ENCODE results near the gene ACAA1.

Gene ACAA1

DNA sequence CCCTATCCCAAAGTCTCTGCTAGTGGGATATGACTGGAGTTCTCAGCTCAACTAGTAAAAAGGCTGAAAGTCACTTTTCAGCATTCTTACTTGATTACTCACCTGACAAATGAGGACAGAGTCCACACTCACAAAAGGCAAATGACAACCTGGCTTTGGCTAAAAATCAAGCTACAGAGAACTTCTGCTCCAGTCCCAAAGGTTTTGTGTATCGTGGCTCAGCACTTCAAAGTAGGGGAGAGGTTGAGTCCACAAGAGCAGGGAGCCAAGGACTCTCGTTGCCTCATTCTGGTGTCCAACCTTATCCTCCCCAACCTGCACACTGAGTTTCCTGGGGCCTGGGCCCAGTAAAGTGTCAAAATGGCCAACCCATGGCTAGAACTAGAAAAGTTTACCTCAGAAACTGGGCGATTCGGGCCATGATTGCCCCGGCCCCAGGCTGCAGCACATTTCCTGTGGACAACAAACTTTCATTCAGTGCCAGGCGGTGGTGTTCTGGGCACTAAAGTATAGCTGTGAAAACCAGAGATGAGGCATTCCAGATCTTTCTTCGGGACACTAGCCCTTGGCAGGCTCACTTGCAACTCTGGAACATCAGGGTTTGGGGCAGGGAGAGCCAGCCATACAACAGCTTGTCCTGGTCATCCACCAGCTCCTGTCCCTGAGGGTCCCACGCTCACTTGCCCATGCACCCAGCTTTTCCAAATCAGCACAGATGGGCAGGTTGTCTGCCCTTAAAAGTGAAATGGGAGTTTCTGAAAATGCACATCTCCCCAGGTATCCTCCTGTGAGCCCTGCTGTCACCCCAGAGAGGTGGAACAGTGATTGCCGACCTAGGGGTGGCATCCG lies 3.1 kb downstream of the ACAA1 start:
- no peak for FAIRE-seq

DNA sequence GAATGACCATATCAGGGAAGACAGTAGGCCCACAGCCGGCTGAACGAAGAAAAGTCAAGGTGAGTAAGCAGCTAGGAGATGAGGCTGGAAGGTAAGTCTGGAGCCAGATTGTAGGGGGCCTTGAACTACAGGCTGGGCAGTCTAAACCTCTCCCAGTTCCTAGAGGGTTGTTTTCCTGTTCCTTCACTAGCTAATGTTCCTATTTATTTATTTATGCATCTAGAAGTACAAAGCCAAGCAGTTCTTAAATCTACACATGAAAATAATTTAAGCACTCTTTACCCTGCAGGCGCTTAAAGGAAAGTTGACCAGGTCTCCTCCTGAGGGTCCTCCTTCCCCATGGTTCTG lies 3.7 kb downstream of the ACAA1 start:
- FAIRE-seq = no peak

DNA sequence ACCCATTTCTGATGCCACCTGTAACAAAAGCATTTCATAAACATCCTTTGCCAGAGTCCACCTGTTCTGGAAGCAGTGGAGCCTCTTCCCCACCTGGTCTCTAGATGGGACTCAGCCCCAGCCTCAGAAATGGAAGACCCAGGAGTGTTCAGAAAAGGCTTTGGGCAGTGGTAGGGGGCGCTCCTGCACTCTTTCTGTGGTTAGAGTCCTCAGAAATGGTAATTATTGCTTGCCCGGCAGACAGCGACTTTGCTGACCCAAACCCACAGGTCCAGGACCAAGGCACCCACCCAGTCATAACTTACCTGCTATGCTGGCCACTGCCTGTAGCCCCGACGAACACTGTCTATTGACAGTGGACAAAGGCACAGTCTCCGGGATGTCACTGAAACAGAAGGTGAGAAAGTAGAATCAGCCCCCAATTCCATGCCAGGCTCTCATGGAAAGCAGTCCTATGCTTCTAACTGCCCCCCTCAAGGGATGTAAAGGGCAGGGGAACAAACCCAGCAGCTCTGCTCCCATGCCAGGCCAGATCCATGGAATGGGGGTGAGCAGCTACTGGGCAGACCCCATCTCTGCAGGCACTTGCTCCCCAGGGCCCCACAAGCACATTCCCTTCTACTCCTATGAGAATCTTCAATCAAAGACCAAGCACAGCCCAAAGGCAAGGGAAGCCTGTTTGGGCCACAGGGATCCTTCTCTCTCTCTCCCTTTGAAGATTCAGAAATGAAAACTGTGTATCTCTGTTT lies 5.1 kb downstream of the ACAA1 start:
- no peak for FAIRE-seq

DNA sequence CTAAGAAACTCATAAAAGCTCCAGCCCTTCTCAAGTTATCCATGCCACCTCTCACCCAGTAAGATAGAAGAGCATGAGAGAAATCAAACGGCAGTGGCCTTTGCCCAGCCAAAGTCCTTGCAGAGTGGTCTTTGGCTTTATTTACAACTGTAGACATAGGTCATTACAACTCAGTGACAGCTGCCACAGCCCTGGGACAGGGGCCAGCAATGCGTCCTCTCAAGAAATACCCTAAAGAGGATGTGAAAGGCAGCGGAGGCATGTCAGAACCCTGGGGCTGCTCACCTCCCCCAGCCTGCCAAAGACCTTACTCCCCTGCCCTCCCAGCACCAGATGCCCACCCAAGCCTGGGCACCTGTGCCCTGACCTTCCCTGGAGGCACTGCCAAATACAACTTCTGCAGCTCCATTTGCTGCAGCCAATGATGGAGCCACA lies 6.3 kb downstream of the ACAA1 start:
- no peak for FAIRE-seq

DNA sequence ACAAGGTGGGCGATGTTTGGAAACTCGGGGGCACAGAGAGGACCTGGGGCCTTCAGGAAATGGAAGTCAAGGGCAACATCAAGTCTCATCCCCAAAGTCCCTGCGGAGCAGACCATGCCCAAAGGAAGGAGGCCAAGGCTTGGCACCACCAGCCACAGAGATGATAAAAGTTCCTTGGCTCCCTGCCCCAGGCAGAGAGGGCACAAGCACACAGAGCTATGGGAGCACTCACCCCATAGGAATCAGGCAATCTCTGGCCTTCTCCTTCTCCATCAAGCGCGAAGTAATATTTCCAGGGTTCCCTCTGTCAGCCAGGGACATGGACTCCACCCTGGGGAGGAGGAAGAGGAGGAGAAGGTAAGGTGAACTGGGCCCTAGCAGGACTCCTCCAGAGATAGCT lies 7.9 kb downstream of the ACAA1 start:
- FAIRE-seq = no peak

DNA sequence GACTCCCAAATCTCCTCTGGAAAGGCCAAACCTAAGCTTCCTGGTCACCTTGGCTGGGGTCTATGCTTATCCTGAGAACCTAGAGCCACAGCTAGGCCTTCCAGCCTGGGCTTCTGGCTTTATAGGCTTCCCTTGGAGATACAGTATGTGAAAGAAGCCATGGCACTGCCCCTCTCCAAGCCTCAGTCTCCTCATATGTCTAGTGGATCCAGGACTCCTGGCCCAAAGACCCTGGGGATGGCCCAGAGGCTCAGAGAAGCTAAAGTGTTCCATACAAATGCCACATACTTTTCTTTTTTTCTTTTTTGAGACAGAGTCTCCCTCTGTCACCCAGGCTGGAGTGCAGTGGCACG lies 8.6 kb downstream of the ACAA1 start:
- FAIRE-seq = no peak

DNA sequence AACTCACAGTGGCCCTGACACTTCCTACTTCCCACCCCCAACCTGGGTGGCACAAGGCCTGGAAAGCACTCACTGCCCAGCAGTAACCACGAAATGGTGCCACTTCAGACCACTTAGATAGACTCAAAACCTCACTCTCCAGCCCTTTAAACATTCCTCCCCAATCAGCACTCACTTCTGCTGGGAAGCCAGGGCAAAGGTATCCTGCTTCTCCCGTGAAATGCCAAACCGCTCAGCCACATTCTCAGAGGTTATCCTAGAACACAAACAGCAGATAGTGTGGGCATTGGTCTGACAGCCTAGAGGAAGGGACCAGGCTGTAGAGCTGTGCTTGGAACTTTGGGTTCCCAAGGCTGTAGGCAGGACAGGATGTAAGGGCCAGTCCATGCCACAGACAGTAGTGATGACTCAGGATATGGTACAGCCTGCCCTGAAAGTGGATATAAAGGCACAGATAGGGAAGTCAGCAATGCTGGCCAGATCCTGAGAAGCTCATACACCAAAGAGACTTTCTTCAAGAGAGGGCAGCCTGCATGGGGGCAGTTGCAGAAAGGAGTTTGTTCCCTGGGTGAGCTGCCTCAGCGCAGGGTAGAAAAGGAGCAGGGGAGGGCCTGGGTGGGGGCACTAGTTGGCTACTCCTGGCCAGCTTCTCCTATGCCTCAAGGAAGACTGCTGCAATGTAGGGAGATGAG lies 9.2 kb downstream of the ACAA1 start:
- FAIRE-seq = no peak

DNA sequence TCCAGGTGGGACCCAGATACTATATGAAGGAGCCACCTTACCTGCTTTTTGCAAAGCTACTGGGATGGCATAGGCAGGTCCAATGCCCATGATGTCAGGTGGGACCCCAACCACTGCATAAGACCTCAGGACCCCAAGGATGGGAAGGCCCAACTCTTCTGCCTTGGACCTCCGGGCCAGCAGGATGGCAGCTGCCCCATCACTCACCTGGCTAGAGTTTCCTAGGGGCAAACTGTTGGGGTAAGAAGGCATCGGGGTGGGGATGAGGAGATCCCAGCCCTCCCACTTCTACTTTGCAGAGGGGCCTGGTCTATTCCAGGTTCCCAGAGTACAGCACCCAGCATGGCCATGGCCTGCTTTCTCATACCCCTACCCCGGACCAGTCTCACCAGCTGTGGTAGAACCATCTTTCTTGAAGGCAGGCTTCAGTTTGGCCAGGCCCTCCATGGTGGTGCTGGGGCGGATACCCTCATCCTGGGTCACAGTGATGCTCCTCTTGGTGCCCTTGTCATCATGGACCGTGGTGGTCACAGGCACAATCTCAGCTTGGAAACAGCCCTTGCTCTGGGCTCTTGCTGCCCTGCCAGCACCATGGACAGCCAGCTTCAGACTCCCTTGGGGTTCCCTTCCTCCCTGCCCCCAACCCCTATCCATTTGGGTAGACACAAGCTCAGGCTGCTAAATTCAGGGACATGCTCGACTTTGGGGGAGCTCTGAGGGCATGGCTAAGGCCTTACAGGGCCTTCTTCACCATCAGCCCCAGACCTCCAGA lies 10.6 kb downstream of the ACAA1 start:
- no peak for FAIRE-seq

DNA sequence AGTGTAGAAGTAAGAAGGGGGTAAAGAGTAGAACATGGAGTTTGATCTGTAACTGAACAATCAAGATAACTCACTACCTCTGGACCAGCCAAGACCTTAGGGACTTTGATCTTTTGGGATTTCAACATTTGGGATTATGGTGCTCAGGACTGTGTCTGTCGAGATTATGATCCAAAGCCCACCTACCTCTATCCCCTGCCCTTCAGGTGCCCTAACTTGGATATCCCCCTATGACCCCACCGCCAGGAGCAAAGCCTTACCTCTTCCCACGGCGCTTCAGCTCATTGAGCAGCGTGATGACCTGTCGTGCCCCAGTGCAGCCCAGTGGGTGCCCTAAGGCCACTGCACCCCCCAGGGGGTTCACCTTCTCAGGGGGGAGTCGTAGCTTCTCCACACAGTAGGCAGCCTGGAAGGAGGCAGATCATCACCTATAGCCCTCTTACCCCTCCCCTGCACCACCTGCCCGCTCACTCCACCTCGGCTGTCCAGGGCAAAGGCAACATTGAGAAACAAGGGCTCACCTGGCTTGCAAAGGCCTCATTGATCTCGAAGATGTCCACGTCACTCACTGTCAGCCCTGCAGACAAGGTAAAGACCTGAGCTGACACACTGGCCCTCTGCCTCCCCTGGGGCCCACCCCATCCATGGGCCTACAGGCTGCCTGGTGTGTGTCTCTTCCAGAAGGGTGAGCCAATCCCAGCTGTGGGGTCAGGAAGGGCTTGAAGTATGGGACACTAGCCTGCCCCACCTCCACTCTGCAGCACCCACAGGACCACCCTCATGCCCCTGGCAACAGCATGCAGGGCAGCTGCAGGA lies 11.4 kb downstream of the ACAA1 start:
- no peak for FAIRE-seq

DNA sequence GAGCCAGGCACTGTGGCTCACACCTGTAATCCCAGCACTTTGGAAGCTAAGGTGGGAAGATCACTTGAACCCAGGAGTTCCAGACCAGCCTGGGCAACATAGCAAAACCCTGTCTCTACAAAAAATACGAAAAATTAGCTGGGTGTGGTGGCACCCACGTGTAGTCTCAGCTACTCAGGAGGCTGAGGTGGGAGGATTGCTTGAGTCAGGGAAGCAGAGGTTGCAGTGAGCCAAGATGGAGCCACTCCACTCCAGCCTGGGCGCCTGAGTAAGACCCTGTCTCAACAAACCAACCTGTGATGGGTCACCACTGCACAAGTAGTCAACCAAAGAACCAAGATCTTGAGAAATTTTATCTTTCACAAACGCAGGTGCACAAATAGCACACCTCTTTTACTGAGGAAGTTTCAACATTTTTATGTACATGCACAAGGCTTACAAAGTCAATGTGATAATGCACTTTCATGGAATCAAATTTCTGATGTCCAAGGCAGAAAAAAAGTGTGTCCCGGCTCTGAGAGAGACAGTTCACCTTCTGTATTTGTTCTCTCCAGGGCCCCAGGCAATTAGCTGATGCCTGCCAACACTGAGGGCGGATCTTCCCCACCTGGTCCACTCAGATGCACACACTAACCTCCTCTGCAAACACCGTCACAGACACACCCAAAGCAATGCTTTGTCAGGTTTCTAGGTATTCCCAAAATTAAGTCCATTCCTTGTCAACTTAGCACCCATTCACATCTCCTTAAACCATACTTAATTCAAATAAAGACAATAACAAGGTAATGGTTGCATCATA lies 12.4 kb downstream of the ACAA1 start:
- FAIRE-seq = no peak

DNA sequence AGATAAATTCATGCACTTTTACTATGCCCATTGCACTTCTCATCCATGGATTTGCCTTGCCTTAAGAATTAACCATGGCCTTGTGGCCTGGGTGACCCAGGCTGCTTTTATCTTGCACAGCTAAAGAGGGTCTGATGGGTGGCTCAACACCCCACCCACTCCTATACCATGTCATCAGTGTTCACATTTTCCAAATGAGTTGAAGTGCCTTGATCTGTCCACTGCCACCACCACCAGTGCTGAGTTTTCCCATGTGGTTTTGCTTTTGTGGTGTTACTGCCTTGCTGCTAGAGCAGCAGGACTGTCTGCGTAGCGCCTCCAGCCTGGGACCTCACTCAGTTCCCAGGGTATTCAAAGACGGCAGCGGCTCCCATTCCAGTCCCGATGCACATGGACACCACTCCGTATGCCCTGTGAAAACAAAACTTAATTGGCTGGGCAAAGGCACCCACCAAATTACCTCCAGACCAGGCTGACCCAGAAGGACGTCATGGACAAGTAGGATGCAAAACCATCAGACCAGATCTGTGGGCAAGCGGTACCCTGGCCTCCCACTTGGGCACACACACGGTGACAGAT lies 14.1 kb downstream of the ACAA1 start:
- no peak for FAIRE-seq

DNA sequence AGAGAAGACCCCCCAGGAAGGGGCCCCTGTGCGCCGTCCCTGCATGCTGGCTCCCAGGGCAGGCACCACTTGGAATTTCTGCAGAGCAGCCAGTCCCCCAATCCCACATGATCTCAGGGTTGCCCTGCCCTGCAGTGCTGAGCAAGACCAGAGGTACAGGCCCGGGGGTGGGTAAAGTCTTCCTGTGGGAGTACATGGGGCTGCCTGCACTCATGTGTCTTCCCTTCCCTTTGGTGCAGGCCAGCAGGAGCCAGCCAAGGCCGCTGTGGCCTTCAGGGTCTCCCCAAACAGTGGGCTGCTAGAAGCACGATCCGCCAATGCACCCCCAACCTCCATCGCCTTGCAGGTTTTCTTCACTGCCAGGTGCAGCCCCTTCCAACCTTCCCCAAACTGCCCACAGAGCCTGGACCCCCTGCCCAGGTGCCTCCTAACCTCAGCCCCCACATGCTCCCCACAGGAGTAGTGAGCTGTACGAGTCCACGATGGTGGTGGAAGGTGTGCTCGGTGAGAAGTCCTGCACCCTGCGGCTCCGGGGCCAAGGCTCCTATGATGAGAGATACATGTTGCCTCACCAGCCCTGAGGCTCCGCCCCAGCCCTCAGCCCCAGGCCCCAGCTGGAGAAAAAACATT lies 15.0 kb downstream of the ACAA1 start:
- no peak for FAIRE-seq

DNA sequence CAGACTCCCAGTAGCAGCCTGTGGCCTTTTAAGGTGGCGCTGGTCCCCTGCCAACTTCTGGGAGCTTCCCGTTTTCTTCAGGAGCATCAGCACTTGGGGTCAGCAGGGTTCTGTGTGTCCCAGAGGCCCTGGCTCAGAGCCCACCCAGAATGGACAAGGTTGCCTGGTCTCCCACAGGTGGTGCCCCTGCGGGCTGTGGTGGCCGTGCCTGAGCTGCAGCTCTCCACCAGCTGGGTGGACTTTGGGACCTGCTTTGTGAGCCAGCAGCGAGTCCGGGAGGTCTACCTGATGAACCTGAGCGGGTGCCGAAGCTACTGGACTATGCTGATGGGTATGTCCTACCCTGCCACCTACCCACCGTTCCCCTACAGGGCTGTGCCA lies 15.5 kb downstream of the ACAA1 start:
- no peak for FAIRE-seq

DNA sequence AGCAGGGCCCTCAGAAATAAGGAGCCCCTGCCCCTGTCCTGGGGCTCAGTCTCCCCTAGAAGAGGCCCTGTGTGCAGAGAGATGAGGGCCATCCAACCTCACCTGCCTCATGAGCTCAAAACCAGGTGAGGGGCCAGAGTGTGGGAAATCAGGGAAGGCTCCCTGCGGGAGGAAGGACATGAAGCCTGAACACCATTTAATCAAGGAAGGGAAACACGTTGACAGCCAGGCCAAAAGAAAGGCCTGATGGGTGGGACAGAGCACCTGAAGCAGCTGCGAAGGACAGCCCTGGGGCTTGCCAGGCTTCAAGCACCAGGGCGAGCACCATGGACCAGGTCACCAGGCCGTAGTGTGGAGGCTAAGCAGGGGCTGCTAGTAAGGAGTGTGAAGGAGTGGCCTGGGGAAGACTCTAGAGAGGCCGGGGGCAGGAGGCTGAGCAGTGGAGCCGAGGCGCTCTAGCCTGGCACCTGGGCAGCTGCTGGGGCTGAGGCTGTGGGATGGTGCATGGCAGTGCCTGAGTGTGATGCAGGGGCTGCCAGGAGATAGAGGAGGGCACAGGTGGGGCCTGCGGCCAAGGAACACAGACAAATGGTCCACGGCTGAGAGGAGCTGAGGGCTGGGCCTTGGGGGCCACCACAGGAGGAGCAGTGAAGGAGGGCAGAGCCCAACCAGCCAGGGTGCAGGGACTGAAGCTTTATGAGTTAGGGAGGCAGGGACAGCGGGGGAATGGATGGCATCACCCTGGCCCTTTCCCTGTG lies 16.1 kb downstream of the ACAA1 start:
- no peak for FAIRE-seq

DNA sequence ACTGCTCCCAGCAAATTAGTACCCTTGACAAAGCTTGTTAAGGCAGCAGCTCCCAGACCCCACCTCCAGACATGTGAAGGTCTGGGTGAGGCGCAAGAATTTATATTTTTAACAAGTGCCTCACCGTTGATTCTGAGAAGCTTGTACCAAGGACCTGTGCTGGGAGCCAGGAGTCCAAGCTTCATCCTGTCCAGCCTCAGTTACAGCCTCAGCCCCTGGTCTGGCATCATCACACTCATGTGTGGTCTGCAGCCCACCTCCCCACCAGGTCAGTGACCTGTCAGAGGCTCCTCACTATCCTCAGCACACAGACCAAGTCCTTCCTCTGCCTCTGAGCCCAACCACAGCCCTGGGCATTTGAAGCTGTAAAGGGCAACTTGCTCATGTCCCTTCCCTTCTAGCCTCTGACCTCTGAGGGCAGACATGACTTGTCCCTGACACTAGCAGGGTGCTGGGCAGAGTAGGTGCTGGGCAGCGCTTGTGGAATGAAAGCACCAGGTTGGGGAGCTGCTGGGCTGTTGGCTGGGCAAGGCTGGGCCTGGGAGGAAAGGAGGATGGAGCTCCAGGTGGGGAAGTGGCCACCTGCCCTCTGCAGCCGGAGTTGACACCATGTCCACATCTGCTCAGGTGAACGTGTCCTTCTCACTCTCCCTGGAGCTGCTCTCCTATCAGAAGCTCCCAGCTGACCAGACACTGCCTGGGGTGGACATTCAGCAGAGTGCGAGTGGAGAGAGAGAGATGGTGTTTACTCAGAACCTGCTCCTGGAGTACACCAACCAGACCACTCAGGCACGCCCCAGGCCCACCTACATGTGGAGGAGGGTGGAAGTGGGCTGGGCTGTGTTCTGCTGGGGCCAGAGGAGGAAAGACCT lies 16.9 kb downstream of the ACAA1 start:
- no peak for FAIRE-seq

DNA sequence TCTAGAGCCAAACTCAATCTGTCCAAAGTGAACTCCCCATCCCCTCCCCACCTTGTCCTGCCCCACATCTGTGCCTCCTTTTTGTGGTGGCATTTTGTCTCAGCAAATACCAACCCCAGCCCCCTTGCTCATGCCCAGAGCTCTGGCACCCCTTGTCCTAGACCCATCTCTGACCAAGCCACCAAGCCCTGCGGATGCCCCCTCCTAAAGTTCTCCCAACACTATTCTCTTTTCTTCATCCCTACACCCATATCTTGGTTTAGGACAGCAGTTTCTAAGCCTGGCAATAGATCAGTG lies 17.7 kb downstream of the ACAA1 start:
- FAIRE-seq = no peak

DNA sequence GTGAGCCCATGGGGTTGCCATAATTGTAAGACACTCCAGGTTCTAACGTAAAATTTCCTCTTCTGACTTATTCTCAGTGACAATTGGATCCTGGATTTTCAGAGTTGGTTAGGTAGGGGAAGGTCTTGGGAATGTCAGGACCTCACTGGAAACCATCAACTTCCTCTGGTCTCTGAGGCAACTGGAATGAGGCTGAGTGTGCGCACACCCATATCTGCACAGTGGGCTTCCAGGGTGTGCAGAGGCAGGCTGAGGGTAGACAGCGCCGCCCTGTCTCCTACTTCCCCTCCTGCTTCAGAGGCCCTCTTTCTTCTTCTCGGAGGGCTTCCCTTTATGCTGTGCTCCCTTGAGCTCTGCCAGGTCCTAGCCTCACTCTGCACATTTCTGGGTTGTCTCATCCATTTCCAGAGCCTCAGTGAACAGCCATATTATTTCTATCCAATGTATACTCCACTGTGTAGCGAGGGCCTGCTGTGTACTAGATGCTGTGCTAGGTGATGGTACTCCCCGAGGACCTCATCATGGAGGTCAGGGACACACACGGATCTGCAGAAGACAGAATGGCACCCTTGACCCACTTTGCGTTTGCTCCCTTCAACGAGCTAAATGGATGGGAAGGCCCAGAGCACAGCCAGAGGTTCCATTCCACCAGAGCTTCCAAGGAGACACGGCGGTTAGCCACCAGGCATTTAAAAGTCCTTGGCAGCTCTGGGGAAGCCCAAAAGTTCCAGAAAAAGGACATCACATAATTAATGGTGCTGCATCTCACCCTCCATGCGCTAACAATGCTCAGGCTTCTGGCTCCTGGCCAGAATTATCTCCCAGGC lies 18.3 kb downstream of the ACAA1 start:
- no peak for FAIRE-seq
